ENCODE results near the gene PLK4. TPM values are rescaled to one million over a fixed set of nuclear protein-coding genes. Genes with fewer than 3 reads are reported as not detected.

Gene PLK4
- total RNA-seq, 3 donors from 2014 or later, result 0.66 to 2.3 (median 1.4) TPM

- no peak overlapping the region for H3K4me3 ChIP-seq
- no peaks in the 10 kb centered on the region for H3K4me1 ChIP-seq
- no peak overlapping the region for H3K27ac ChIP-seq
- H3K27me3 ChIP-seq, result no peaks in the 10 kb centered on the region
- no peaks in the 10 kb centered on the region for H3K36me3 ChIP-seq
- no peaks in the 10 kb centered on the region for H3K9me3 ChIP-seq
- TF ChIP-seq CTCF (IDR thresholded peaks at IDR 0.05) (no peak), POLR2AphosphoS5 (IDR thresholded peaks at IDR 0.05) (no peak), POLR2A (IDR thresholded peaks at IDR 0.05) (no peak)
- no peak for DNase-seq (ENCODE audit: low spot score in 2 of 2)
- intact Hi-C loops (cut with DNase I; ENCODE audit: low total_unique reads), result no loop called here
These were observed 4.9 kb upstream of the PLK4 start for GRCh38 chr4:127875791-127876190.

- H3K36me3 ChIP-seq, result no peaks in the 10 kb centered on the region
- H3K27me3 ChIP-seq, result no peaks in the 10 kb centered on the region
- H3K27ac ChIP-seq, result peak overlapping the region in 1 of 2 donors; percentile 88
- no peaks in the 10 kb centered on the region for H3K9me3 ChIP-seq
- TF ChIP-seq POLR2A (IDR thresholded peaks at IDR 0.05) (no peak), CTCF (IDR thresholded peaks at IDR 0.05) (no peak), POLR2AphosphoS5 (IDR thresholded peaks at IDR 0.05) (no peak)
- intact Hi-C loops (cut with DNase I; ENCODE audit: low total_unique reads), result no loop called here
- peaks cover 0 to 4% of the 10 kb centered on the region in 2 donors for H3K4me1 ChIP-seq
- no peak for DNase-seq (ENCODE audit: low spot score in 2 of 2)
- peak overlapping the region; percentile 66 to 83 (median 79) for H3K4me3 ChIP-seq
These were observed 821 bp downstream of the PLK4 start for GRCh38 chr4:127881563-127881864.

GRCh38 chr4:127888559-127888958, 7.9 kb downstream of the PLK4 start:
- Histone ChIP-seq H3K36me3 (no peaks in the 10 kb centered on the region), H3K4me1 (no peaks in the 10 kb centered on the region), H3K27ac (no peak overlapping the region), H3K27me3 (no peaks in the 10 kb centered on the region), H3K9me3 (no peaks in the 10 kb centered on the region), H3K4me3 (no peak overlapping the region)
- TF ChIP-seq POLR2AphosphoS5 (IDR thresholded peaks at IDR 0.05) (no peak), POLR2A (IDR thresholded peaks at IDR 0.05) (no peak), CTCF (IDR thresholded peaks at IDR 0.05) (no peak)
- no peak for DNase-seq (ENCODE audit: low spot score in 2 of 2)
- intact Hi-C loops (cut with DNase I; ENCODE audit: low total_unique reads), result no loop called here

- Histone ChIP-seq H3K4me3 (no peak overlapping the region), H3K4me1 (no peaks in the 10 kb centered on the region)
- intact Hi-C loops (cut with DNase I; ENCODE audit: low total_unique reads), result loop anchor here (10.0 kb wide), 1 partner anchor 1115 kb away; no protein-coding TSS in a partner anchor
These were observed 9.2 kb downstream of the PLK4 start for GRCh38 chr4:127889903-127890302.

GRCh38 chr4:127896069-127896468, 15.4 kb downstream of the PLK4 start:
- no peaks in the 10 kb centered on the region for H3K4me1 ChIP-seq
- no peak overlapping the region for H3K27ac ChIP-seq
- no peak for TF ChIP-seq POLR2A (IDR thresholded peaks at IDR 0.05)
- no peak for TF ChIP-seq CTCF (IDR thresholded peaks at IDR 0.05)
- no peak for TF ChIP-seq POLR2AphosphoS5 (IDR thresholded peaks at IDR 0.05)
- no peaks in the 10 kb centered on the region for H3K27me3 ChIP-seq
- H3K4me3 ChIP-seq, result no peak overlapping the region
- intact Hi-C loops (cut with DNase I; ENCODE audit: low total_unique reads), result loop anchor here (10.0 kb wide), 1 partner anchor 1121 kb away; no protein-coding TSS in a partner anchor
- H3K36me3 ChIP-seq, result no peaks in the 10 kb centered on the region
- peaks cover 0 to 5% of the 10 kb centered on the region in 2 donors for H3K9me3 ChIP-seq
- no peak for DNase-seq (ENCODE audit: low spot score in 2 of 2)

More at GRCh38 chr4:127889903-127890302, 9.2 kb downstream of the PLK4 start:
- Histone ChIP-seq H3K36me3 (no peaks in the 10 kb centered on the region), H3K27ac (no peak overlapping the region), H3K9me3 (no peaks in the 10 kb centered on the region), H3K27me3 (no peaks in the 10 kb centered on the region)
- TF ChIP-seq CTCF (IDR thresholded peaks at IDR 0.05) (no peak), POLR2A (IDR thresholded peaks at IDR 0.05) (no peak), POLR2AphosphoS5 (IDR thresholded peaks at IDR 0.05) (no peak)
- no peak for DNase-seq (ENCODE audit: low spot score in 2 of 2)
